Stimulated activated CD4-positive, alpha-beta T cell treated with anti-CD3 and anti-CD28 coated beads, Interleukin-2, amount 100 ng/mL, for 48 hours (primary cell): ENCODE measurements around the gene PRRX2.
"Not testable (repeated sequence)": the region's sequence is repeated elsewhere in the genome, so short reads cannot be mapped to it uniquely, and the experiment has no call there.

Experiments used
- DNase-seq, 2 donors: peaks; one replicate each; pipeline ENCODE4 v3.0.0-alpha.2; 2020

Gene PRRX2

DNA sequence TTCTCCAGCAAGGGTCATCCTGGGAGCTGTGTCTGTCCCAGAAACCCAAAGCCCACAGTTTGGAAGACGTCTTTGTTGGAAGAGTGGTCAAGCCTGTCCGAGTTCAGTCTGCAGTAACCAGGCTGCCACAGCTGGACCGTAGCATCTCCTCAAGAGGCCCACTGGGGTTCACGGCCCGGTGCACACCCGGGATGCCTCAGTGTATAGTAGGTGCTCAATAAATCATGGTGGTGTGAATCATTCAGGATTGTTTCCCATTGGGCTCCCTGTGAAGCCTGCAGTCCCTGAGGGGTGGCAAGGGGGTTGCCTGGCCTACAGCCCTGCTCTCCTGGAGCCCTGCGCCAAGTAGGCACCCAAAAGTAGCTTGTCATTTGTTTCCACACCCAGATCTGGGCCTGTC is 10.3 kb upstream of the PRRX2 start:
- DNase-seq: no peak

- DNase-seq: no peak
Measured at GRCh38 chr9:129655696-129656095, 9.8 kb upstream of the PRRX2 start.

DNA sequence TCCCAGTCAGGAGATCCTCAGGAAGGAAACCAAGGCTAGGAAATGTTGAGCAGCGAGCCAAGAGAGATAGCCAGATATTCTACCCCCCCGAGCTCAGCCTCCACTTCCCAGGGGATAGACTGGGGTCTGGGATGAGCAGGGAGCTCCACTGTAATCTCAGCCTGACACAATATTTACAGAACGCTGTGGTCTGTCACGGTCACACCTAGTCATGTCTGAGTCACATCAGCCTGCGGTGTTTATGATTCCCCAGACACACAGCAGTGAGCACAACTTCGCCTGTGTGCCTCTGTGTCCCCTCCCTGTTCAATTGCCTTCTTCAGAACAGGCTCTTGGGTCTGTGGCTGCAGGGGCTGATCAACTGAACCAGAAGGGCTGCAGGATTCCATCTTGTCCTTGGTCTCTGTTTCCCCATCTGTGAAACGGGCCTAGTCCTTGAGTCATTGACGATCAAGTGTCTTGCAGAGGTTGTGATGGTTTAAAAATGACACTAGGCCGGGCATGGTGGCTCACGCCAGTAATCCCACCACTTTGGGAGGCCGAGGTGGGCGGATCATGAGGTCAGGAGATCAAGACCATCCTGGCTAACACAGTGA is 8.6 kb upstream of the PRRX2 start:
- no peak for DNase-seq

DNA sequence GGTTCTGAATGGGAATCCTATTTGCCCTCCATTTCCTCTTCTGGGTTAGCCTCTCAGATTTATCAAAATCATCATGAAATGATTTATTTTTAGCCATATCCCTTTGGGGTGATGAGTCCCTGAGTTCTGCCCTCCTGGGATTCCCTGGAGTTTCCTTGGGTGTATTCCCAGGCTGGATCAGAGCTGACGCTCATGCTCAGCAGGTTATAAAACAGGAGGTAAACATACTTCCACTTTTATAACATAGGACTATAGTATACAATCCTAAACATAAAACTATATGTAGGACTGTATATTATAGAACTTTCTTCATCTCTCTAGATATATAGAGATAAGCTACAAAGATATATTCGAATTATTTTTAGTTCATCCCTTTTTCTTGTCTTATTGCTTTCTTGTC is 4.4 kb upstream of the PRRX2 start:
- DNase-seq: no peak

GRCh38 chr9:129662239-129662638 is 3.2 kb upstream of the PRRX2 start:
- DNase-seq: not testable (repeated sequence)

GRCh38 chr9:129664746-129665388 is 580 bp upstream of the PRRX2 start:
- no peak for DNase-seq

DNA sequence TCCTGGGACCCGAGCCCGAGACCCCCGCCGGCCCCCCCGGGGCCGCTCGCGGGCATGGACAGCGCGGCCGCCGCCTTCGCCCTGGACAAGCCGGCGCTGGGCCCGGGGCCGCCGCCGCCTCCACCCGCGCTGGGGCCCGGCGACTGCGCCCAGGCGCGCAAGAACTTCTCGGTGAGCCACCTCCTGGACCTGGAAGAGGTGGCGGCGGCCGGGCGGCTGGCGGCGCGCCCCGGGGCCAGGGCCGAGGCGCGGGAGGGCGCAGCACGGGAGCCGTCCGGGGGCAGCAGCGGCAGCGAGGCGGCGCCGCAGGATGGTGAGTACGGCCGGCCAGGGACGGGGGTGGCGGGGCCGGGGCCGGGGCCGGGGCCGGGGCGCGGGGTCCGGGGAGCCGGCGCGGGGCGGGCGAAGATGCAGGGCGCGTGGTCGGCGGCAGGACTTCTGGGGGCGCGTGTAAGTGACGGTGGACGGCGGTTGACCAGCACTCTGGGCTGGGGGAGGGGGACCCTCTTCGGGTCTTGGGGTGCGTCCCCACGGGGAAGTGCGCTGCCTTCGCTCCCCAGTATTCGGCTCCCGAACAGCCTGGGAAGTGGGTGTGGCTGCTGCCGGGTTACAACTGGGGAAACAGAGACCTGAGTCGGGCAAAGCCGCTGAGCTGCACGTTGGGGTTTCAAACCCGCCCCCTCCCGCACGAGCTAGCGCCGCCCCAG is 520 bp downstream of the PRRX2 start:
- no peak for DNase-seq

- no peak for DNase-seq
Measured at GRCh38 chr9:129666575-129666974, 1.1 kb downstream of the PRRX2 start.

DNA sequence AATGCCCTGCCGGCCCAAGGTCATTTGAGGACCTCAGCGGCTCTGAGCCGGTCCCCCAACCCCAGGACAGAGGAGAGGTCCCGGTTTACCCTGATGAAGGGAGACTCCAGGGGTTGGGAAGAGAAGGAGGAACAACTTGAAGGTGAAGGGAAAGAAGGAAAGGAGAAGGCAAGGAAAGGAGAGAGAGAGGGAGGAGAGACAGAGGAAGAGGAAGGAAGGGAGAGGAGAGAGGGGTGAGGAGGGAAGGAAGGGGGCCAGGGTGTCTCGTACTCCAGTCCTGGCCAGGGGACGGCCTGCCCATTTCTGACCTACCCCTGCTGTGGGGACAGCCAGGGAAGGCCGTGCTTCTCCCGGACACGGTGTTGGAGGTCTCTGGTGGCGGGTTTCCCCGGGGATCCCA is 1.9 kb downstream of the PRRX2 start:
- no peak for DNase-seq

DNA sequence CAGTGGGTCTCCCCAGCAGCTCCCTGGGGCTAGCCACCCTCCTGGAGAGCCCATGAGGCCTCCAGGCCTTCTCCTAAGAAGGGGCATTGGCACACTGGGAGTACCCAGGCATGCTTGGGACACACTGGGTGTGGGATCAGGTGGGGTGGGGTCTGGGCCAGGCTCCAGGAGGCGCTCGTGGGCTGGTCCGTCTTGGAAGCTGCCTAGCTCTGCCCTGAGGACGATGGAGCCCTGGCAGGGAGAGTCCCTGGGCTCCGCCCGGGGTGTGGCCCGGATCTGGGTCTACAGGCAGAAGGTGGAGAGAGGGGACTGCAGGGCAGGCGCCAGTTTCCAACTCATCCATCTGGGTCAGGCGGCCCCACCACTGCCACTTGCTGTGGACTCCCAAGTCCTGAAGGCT is 2.4 kb downstream of the PRRX2 start:
- no peak for DNase-seq

GRCh38 chr9:129669141-129669718 is 3.8 kb downstream of the PRRX2 start:
- DNase-seq: no peak

GRCh38 chr9:129669946-129670345 is 4.5 kb downstream of the PRRX2 start:
- no peak for DNase-seq

DNA sequence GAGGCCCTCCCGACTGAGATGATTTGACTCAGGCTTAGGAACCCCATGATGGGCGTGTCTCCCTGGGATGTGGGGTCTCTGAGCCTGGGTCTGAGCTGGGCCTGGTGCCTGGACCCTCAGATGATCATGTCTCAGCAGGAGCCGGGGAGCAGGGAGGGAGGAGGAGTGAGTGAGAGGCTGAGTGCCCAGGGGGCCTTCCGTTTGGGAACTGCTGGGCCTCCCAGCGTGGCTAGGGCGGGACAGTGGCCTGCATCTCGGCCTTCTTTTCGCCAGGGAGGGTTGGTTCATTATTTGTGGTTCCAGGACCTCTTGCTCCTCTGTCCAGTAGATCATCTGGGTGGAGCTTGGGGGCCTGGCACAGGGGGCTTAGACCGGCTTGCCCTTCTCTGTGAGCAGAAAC is 5.6 kb downstream of the PRRX2 start:
- no peak for DNase-seq

GRCh38 chr9:129671519-129671918 is 6.1 kb downstream of the PRRX2 start:
- DNase-seq: no peak

- no peak for DNase-seq
Measured at GRCh38 chr9:129672702-129673101, 7.3 kb downstream of the PRRX2 start.

DNA sequence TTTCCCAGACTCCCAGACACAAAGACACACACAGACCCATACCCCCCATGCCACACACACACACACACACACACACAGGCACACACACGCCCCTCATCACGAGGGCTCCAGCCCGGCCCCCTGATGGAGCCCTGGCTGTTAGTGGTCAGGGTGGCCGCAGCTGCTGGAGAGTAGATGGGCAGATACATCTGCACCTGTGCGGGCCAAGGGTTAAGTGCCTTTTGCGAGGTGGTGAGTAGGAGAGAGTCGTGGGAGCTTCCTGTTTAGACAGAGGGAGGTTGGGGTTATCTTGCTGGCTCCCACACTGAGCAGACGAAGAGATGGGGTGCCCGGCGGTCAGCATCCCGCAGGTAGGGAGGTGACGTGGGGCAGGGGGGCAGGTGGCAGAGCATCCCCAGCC is 8.2 kb downstream of the PRRX2 start:
- no peak for DNase-seq

GRCh38 chr9:129674229-129674628 is 8.8 kb downstream of the PRRX2 start:
- DNase-seq: no peak

DNA sequence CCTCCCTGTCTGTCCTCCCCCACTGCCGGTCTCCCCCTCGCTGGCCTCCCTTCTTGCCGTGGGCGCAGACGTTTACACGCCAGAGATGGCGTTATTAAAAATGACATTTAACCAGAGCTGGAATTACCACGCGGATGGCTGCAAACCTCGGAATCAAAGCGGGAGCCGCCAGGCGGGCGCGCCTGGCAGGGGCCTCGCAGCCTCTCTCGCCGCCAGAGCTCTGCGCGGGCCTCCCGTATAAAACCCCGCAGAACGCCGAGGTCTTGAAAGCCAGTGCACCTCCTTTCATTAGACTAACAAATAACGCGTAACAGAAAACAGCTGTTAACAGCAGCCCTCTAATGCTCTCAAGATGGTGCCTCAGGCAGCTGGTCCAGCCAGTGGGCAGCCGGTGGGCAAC is 10.2 kb downstream of the PRRX2 start:
- no peak for DNase-seq

GRCh38 chr9:129676287-129676686 is 10.8 kb downstream of the PRRX2 start:
- no peak for DNase-seq

DNA sequence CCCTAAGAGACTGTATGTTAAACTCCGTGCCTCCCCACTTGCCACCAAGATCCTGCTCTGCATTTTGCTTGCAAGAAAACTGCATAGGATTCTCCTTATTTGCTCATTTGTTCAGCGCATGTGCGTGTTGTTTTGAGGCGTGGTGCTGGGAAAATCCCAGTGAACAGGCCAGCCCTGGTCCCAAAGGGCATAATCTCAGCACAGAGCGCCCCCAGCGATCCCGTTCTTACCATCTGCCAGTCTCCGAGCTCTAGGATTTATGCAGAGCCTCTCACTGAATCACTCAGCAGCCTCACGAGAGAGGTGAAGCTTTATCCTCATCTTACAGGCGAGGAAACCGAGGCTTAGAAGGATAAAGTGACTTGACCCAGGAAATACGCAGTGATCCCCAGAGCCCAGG is 11.5 kb downstream of the PRRX2 start:
- no peak for DNase-seq

GRCh38 chr9:129677456-129677855 is 12.0 kb downstream of the PRRX2 start:
- no peak for DNase-seq

- no peak for DNase-seq
Measured at GRCh38 chr9:129678844-129679243, 13.4 kb downstream of the PRRX2 start.

- DNase-seq: no peak
Measured at GRCh38 chr9:129679537-129679936, 14.1 kb downstream of the PRRX2 start.

- DNase-seq: no peak
Measured at GRCh38 chr9:129681924-129682323, 16.5 kb downstream of the PRRX2 start.
